H9 (cell line): ENCODE results near the gene MED27. TPM values are rescaled to one million over a fixed set of nuclear protein-coding genes. Genes with fewer than 3 reads are reported as not detected.

Source experiments
- DNase-seq: peaks from one replicate; pipeline ENCODE4 v3.0.0-alpha.2; 2017
- H2AFZ ChIP-seq: one replicate; pipeline ENCODE4 v1.6.1; 2013; ENCODE audit warnings: mild to moderate bottlenecking, low read length, control low read depth, moderate library complexity
- H2AK5ac ChIP-seq: 2 replicates; pipeline ENCODE4 v1.6.1; 2013; ENCODE audit warnings: low read length, control low read depth, mixed read lengths; ENCODE audit not compliant: insufficient read length
- H2BK120ac ChIP-seq: one replicate; pipeline ENCODE4 v1.6.1; 2013; ENCODE audit warnings: low read depth, mild to moderate bottlenecking, low read length, control low read depth, inconsistent platforms; ENCODE audit not compliant: poor library complexity, severe bottlenecking
- H2BK12ac ChIP-seq: 2 replicates; pipeline ENCODE4 v1.6.1; 2013; ENCODE audit warnings: low read length, control low read depth, mixed read lengths, low read depth; ENCODE audit not compliant: insufficient read length
- H2BK15ac ChIP-seq: 2 replicates; pipeline ENCODE4 v1.6.1; 2013; ENCODE audit warnings: low read depth, low read length, control low read depth
- H2BK20ac ChIP-seq: one replicate; pipeline ENCODE4 v1.6.1; 2013; ENCODE audit warnings: low read depth, mild to moderate bottlenecking, low read length, control low read depth, inconsistent platforms; ENCODE audit not compliant: poor library complexity, severe bottlenecking
- H2BK5ac ChIP-seq: 2 replicates; pipeline ENCODE4 v1.6.1; 2013; ENCODE audit warnings: low read length, control low read depth, mixed read lengths; ENCODE audit not compliant: insufficient read length
- H3K14ac ChIP-seq: 2 replicates; pipeline ENCODE4 v1.6.1; 2013; ENCODE audit warnings: low read length, control low read depth; ENCODE audit not compliant: insufficient read depth
- H3K18ac ChIP-seq: 2 replicates; pipeline ENCODE4 v1.6.1; 2013; ENCODE audit warnings: low read depth, mild to moderate bottlenecking, mixed read lengths, low read length, control low read depth; ENCODE audit not compliant: insufficient read length
- H3K23ac ChIP-seq: 2 replicates; pipeline ENCODE4 v1.6.1; 2013; ENCODE audit warnings: low read length, control low read depth, mixed read lengths, low read depth; ENCODE audit not compliant: insufficient read length
- H3K23me2 ChIP-seq: 2 replicates; pipeline ENCODE4 v1.6.1; 2013; ENCODE audit warnings: low read depth, mild to moderate bottlenecking, mixed read lengths, low read length, control low read depth; ENCODE audit not compliant: insufficient read length, poor library complexity, severe bottlenecking
- H3K27ac ChIP-seq: 2 replicates; pipeline ENCODE4 v1.5.1; 2013; ENCODE audit warnings: low read length, control low read depth, mixed read lengths, low read depth; ENCODE audit not compliant: insufficient read length
- H3K27me3 ChIP-seq: 2 replicates; pipeline ENCODE4 v1.6.1; 2013; ENCODE audit warnings: low read length, control low read depth, inconsistent platforms; ENCODE audit not compliant: insufficient read depth
- H3K4ac ChIP-seq: 2 replicates; pipeline ENCODE4 v1.6.1; 2013; ENCODE audit warnings: low read depth, mild to moderate bottlenecking, control low read depth, inconsistent platforms, low read length, moderate library complexity
- H3K4me1 ChIP-seq: 2 replicates; pipeline ENCODE4 v1.6.1; 2013; ENCODE audit warnings: low read length, control low read depth, inconsistent platforms; ENCODE audit not compliant: insufficient read depth
- H3K4me2 ChIP-seq: 2 replicates; pipeline ENCODE4 v1.6.1; 2013; ENCODE audit warnings: low read length, control low read depth, mixed read lengths; ENCODE audit not compliant: insufficient read length, insufficient read depth
- H3K56ac ChIP-seq: 2 replicates; pipeline ENCODE4 v1.6.1; 2013; ENCODE audit warnings: low read depth, mild to moderate bottlenecking, mixed read lengths, low read length, control low read depth; ENCODE audit not compliant: insufficient read length
- H3K79me1 ChIP-seq: 2 replicates; pipeline ENCODE4 v1.6.1; 2013; ENCODE audit warnings: low read depth, mild to moderate bottlenecking, moderate library complexity, low read length, control low read depth, inconsistent platforms; ENCODE audit not compliant: insufficient read depth, poor library complexity, severe bottlenecking
- H3K79me2 ChIP-seq: 2 replicates; pipeline ENCODE4 v1.6.1; 2013; ENCODE audit warnings: low read length, control low read depth, inconsistent platforms; ENCODE audit not compliant: insufficient read depth
- H3K9ac ChIP-seq: 2 replicates; pipeline ENCODE4 v1.6.1; 2013; ENCODE audit warnings: low read length, control low read depth, mixed read lengths; ENCODE audit not compliant: insufficient read length; ENCODE audit errors: extremely low read depth
- H3K9me3 ChIP-seq: one replicate; pipeline ENCODE4 v1.6.1; 2013; ENCODE audit warnings: low read depth, low read length, inconsistent platforms; ENCODE audit not compliant: control insufficient read depth
- H3T11ph ChIP-seq: one replicate; pipeline ENCODE4 v1.6.1; 2013; ENCODE audit warnings: mild to moderate bottlenecking, low read length, control low read depth, inconsistent platforms
- H4K20me1 ChIP-seq: one replicate; pipeline ENCODE4 v1.6.1; 2013; ENCODE audit not compliant: control insufficient read depth, insufficient read length, insufficient read depth
- H4K5ac ChIP-seq: 2 replicates; pipeline ENCODE4 v1.6.1; 2013; ENCODE audit warnings: low read depth, mild to moderate bottlenecking, mixed read lengths, low read length, control low read depth; ENCODE audit not compliant: insufficient read length
- H4K8ac ChIP-seq: replicated peaks from 2 replicates; pipeline ENCODE4 v1.6.1; 2013; ENCODE audit warnings: low read length, control low read depth, mixed read lengths, low read depth; ENCODE audit not compliant: insufficient read length
- H4K91ac ChIP-seq: 2 replicates; pipeline ENCODE4 v1.6.1; 2013; ENCODE audit warnings: low read depth, mild to moderate bottlenecking, moderate library complexity, mixed read lengths, low read length, control low read depth; ENCODE audit not compliant: insufficient read length
- H3K27ac Mint-ChIP-seq, 3 experiments: 2 replicates in 2 of 3; 3 replicates in 1 of 3; pipeline ENCODE4 v1.8.0; 2020 to 2021; ENCODE audit warnings: mixed read lengths in 3 of 3, mild to moderate bottlenecking in 1 of 3, moderate library complexity in 1 of 3
- H3K27me3 Mint-ChIP-seq: 2 replicates; pipeline ENCODE4 v1.8.0; 2021; ENCODE audit warnings: low read depth, mild to moderate bottlenecking, moderate library complexity, mixed read lengths
- H3K36me3 Mint-ChIP-seq, 3 experiments: 2 replicates in 2 of 3; 3 replicates in 1 of 3; pipeline ENCODE4 v1.8.0; 2020 to 2021; ENCODE audit warnings: low read depth in 3 of 3, mixed read lengths in 3 of 3; ENCODE audit not compliant: insufficient read depth in 1 of 3
- H3K4me1 Mint-ChIP-seq, 2 experiments: 2 replicates each; pipeline ENCODE4 v1.8.0; 2020; ENCODE audit warnings: mixed read lengths in 2 of 2
- H3K4me3 Mint-ChIP-seq, 2 experiments: 2 replicates in 1 of 2; 3 replicates in 1 of 2; pipeline ENCODE4 v1.8.0; 2020 to 2021; ENCODE audit warnings: mild to moderate bottlenecking in 2 of 2, mixed read lengths in 2 of 2, moderate library complexity in 1 of 2
- H3K9me3 Mint-ChIP-seq, 2 experiments: 2 replicates in 1 of 2; 3 replicates in 1 of 2; pipeline ENCODE4 v1.8.0; 2020; ENCODE audit warnings: mild to moderate bottlenecking in 2 of 2, mixed read lengths in 2 of 2, moderate library complexity in 1 of 2
- CTCF ChIP-seq: fragments of 200-600 bp; sonication (generic); conservative IDR thresholded peaks from 3 replicates; pipeline ENCODE4 v1.8.0; 2021; ENCODE audit warnings: antibody characterized with exemption, mild to moderate bottlenecking
- WGBS: extraction: QIAGEN DNeasy Blood & Tissue Kit; methylation state at CpG from one replicate; pipeline ENCODE4 v1.1.7; 2013; ENCODE audit warnings: missing lambda C conversion rate, low lambda C conversion rate, mixed read lengths; ENCODE audit not compliant: insufficient read length; ENCODE audit errors: extremely low coverage; 5-methylcytosine and 5-hydroxymethylcytosine counted together
- total RNA-seq: library from RNA; stranded (reverse); gene quantifications from 2 replicates; pipeline ENCODE4 v1.2.1, GENCODE V29; 2021

The MED27 gene
- total RNA-seq, 1 experiment from 2014 or later: 33.5 TPM

- Histone ChIP-seq H3K56ac (no peak overlapping the region), H3K27me3 (no peaks in the 10 kb centered on the region), H3K23me2 (no peaks in the 10 kb centered on the region), H3K79me2 (no peaks in the 10 kb centered on the region), H3K4me1 (no peaks in the 10 kb centered on the region), H3K4ac (no peak overlapping the region), H2AK5ac (no peak overlapping the region), H3K4me2 (no peak overlapping the region), H4K8ac (no peak overlapping the region), H3K9ac (no peak overlapping the region), H2BK120ac (no peak overlapping the region), H4K5ac (no peak overlapping the region), H3K79me1 (no peaks in the 10 kb centered on the region), H2BK5ac (no peak overlapping the region), H3T11ph (no peak overlapping the region), H2AFZ (no peak overlapping the region), H2BK15ac (no peak overlapping the region), H2BK12ac (no peak overlapping the region), H3K27ac (no peak overlapping the region), H3K14ac (no peak overlapping the region), H2BK20ac (no peak overlapping the region), H3K18ac (no peak overlapping the region), H4K91ac (no peak overlapping the region), H3K9me3 (no peaks in the 10 kb centered on the region), H4K20me1 (no peaks in the 10 kb centered on the region), H3K23ac (no peak overlapping the region)
- WGBS: no CpG with 5 or more reads among the region's 5 CpGs
- H3K36me3 Mint-ChIP-seq: 0 out of 7 replicates have a peak, but pooled peaks cover 0 to 2% (median 0%) of the 10 kb centered on the region in 3 experiments
- no peaks in the 10 kb centered on the region for H3K9me3 Mint-ChIP-seq
- no peak for DNase-seq
- H3K27me3 Mint-ChIP-seq: no peaks in the 10 kb centered on the region
- no peak for TF ChIP-seq CTCF
- H3K4me3 Mint-ChIP-seq: no peak overlapping the region
- no peaks in the 10 kb centered on the region for H3K4me1 Mint-ChIP-seq
- no peak overlapping the region; a peak in 1 of 7 replicates for H3K27ac Mint-ChIP-seq
Observed at GRCh38 chr9:131976157-131977108, 103.2 kb downstream of the MED27 start.
